Measurements from ENCODE around the gene ZNF683.

- TF ChIP-seq, protein P1, sequence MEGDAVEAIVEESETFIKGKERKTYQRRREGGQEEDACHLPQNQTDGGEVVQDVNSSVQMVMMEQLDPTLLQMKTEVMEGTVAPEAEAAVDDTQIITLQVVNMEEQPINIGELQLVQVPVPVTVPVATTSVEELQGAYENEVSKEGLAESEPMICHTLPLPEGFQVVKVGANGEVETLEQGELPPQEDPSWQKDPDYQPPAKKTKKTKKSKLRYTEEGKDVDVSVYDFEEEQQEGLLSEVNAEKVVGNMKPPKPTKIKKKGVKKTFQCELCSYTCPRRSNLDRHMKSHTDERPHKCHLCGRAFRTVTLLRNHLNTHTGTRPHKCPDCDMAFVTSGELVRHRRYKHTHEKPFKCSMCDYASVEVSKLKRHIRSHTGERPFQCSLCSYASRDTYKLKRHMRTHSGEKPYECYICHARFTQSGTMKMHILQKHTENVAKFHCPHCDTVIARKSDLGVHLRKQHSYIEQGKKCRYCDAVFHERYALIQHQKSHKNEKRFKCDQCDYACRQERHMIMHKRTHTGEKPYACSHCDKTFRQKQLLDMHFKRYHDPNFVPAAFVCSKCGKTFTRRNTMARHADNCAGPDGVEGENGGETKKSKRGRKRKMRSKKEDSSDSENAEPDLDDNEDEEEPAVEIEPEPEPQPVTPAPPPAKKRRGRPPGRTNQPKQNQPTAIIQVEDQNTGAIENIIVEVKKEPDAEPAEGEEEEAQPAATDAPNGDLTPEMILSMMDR (IDR thresholded peaks at IDR 0.05; ENCODE audit: insufficient read depth, low read length), result peak; percentile 57
- TF ChIP-seq POLR2AphosphoS5 (IDR thresholded peaks at IDR 0.05; ENCODE audit: low read depth), result no peak
Observed at GRCh38 chr1:26321315-26322041, 51.1 kb downstream of the ZNF683 start.
